Ectodermal cell (in vitro differentiated cells): Measurements from ENCODE around the gene PNKP.
A peak's percentile ranks its signal among the peaks of the same experiment; 100 is the strongest.

Experiments used
- H3K27ac ChIP-seq: 2 replicates; pipeline ENCODE4 v1.7.0; 2013; ENCODE audit warnings: mild to moderate bottlenecking, low read depth, low read length; ENCODE audit not compliant: insufficient read depth, poor library complexity, severe bottlenecking
- H3K27me3 ChIP-seq: 2 replicates; pipeline ENCODE4 v1.7.0; 2013; ENCODE audit warnings: mild to moderate bottlenecking, low read length; ENCODE audit not compliant: insufficient read depth, control insufficient read depth, poor library complexity, severe bottlenecking
- H3K36me3 ChIP-seq: one replicate; pipeline ENCODE4 v1.7.0; 2013; ENCODE audit warnings: low read length; ENCODE audit not compliant: control insufficient read depth, insufficient read depth
- H3K4me1 ChIP-seq: one replicate; pipeline ENCODE4 v1.7.0; 2013; ENCODE audit warnings: low read length; ENCODE audit not compliant: control insufficient read depth, insufficient read depth
- H3K4me3 ChIP-seq: 2 replicates; pipeline ENCODE4 v1.7.0; 2013; ENCODE audit warnings: low read depth, low read length, control low read depth; ENCODE audit not compliant: insufficient read depth
- H3K9me3 ChIP-seq: 2 replicates; pipeline ENCODE4 v1.7.0; 2013; ENCODE audit warnings: mild to moderate bottlenecking, low read length, moderate library complexity; ENCODE audit not compliant: control insufficient read depth
- WGBS, 2 experiments: methylation state at CpG; one replicate each; pipeline ENCODE4 v1.1.7; 2013; ENCODE audit warnings: missing lambda C conversion rate in 2 of 2; 5-methylcytosine and 5-hydroxymethylcytosine counted together

Gene PNKP

DNA sequence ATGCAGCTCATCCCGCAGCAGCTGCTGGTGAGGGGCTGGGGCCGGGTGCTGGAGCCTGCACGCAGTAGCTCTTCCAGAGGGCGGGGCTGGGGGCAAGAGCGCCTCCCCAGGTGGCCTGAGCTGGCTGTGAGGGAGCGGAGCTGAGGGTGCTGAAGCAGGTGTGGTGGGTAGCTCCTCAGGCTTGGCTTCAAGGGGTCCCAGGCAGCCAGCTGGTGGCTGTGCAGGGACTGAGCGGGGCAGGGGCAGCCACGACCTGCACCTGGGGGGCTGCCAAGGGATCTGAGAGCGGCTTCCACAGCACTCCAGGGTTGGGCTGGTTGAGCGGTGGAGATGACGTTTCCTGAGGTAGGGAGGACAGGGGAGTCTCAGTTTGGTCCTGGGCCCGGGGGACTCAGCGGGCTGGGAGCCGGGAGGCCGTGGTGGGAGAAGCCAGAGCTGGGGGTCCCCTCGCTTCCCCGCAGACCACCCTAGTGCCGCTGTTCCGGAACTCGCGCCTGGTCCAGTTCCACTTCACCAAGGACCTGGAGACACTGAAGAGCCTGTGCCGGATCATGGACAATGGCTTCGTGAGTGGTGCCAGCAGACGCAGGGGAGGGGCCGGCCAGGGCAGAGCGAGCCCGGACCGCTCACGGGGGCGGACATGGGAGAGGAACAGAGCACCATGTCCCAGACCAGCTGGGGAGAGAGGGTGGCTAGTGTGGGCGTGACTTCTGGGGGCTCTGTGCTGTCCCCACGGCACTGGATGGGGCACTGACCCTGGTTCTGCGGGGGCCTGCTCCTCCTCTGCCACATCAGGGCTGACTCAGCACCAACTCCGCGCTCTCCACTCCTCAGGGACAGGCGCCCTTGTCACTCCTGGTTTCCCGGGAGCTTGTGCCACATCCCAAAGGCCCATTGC, 9.0 kb downstream of the PNKP start:
- peaks cover 66% of the 10 kb centered on the region for H3K36me3 ChIP-seq
- H3K4me1 ChIP-seq, result peaks cover 8% of the 10 kb centered on the region
- no peaks in the 10 kb centered on the region for H3K9me3 ChIP-seq
- no peaks in the 10 kb centered on the region for H3K27me3 ChIP-seq
- H3K27ac ChIP-seq, result peak overlapping the region; percentile 8
- 95% methylated on average over 37 of the region's 37 CpGs for WGBS, 2 experiments
- no peak overlapping the region for H3K4me3 ChIP-seq

DNA sequence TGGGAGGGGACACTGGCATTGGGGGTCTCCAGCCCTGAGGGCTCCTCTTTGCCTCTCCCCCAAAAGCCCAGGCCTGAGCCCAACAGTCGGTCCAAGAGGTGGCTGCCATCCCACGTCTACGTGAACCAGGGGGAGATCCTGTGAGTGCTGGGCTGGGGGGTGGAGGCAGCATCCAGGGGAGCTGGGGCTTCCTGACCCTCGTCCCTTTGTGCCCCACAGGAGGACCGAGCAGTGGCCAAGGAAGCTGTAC, 9.6 kb downstream of the PNKP start:
- Histone ChIP-seq H3K27me3 (no peaks in the 10 kb centered on the region), H3K9me3 (no peaks in the 10 kb centered on the region), H3K27ac (peak overlapping the region; percentile 8), H3K4me3 (no peak overlapping the region), H3K4me1 (peaks cover 13% of the 10 kb centered on the region), H3K36me3 (peaks cover 62% of the 10 kb centered on the region)
- WGBS, 2 experiments, result 92 to 94% methylated on average over 5 of the region's 5 CpGs

DNA sequence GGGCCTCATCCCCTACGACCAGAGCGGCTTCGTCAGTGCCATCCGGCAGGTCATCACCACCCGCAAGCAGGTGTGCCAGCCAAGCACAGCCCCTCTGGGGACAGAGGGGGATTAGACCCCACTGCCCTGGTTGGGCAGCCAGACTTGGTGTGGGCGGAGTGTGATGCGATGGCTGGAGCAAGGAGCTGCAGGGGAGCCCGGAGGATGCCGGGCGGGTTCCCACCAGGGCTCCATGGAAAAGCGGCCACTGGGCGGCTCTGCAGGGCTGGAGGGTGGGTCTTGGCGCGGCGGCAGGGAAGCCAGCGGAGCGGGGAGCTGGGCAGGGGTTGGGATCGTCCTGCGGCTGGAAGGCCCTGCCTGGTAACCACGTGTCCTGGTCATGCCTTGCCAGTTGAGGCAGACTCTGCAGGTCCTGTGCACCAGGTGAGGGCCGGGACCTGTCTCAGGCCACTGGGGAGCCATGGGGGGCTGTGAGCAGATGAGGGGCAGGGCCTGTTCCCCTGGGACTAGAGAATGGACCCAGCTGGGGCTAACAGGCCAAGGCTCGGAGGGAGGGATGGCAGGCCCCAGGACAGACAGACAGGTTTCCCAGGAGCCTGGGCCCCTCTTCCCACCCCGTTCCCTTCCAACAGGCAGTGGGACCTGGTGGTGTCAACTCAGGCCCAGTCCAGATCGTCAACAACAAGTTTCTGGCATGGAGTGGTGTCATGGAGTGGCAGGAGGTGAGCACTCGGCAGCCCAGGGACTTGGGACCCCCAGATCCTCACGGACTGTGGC, 10.1 kb downstream of the PNKP start:
- H3K36me3 ChIP-seq, result peaks cover 62% of the 10 kb centered on the region
- no peaks in the 10 kb centered on the region for H3K9me3 ChIP-seq
- H3K4me1 ChIP-seq, result peaks cover 19% of the 10 kb centered on the region
- H3K27ac ChIP-seq, result no peak overlapping the region
- WGBS, 2 experiments, result 95% methylated on average over 26 of the region's 26 CpGs
- H3K4me3 ChIP-seq, result no peak overlapping the region
- no peaks in the 10 kb centered on the region for H3K27me3 ChIP-seq

DNA sequence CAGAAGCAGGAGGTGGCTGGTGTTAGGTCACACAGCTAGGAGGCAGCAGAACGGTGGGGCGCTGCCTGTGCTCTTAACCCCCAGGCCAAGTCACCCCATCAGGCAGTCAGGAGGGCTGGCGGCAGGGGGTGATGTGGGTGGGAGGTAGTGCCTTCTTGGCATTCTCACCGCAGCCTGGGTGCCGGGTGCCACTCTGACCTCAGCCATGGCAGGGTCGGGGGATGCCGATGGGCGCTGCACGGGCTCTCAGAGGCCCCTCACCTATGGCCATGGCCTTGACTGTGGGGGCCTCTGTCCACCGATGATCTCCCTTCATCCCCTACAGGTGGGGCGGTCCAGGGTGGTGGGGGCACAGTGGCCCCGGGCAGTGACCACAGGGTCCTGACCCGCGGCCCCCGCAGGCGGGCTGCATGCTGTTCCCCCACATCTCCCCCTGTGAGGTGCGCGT, 10.8 kb downstream of the PNKP start:
- peaks cover 58% of the 10 kb centered on the region for H3K36me3 ChIP-seq
- H3K4me1 ChIP-seq, result peaks cover 20% of the 10 kb centered on the region
- H3K27ac ChIP-seq, result no peak overlapping the region
- no peaks in the 10 kb centered on the region for H3K9me3 ChIP-seq
- no peak overlapping the region for H3K4me3 ChIP-seq
- no peaks in the 10 kb centered on the region for H3K27me3 ChIP-seq
- 96 to 97% methylated on average over 18 of the region's 18 CpGs for WGBS, 2 experiments

DNA sequence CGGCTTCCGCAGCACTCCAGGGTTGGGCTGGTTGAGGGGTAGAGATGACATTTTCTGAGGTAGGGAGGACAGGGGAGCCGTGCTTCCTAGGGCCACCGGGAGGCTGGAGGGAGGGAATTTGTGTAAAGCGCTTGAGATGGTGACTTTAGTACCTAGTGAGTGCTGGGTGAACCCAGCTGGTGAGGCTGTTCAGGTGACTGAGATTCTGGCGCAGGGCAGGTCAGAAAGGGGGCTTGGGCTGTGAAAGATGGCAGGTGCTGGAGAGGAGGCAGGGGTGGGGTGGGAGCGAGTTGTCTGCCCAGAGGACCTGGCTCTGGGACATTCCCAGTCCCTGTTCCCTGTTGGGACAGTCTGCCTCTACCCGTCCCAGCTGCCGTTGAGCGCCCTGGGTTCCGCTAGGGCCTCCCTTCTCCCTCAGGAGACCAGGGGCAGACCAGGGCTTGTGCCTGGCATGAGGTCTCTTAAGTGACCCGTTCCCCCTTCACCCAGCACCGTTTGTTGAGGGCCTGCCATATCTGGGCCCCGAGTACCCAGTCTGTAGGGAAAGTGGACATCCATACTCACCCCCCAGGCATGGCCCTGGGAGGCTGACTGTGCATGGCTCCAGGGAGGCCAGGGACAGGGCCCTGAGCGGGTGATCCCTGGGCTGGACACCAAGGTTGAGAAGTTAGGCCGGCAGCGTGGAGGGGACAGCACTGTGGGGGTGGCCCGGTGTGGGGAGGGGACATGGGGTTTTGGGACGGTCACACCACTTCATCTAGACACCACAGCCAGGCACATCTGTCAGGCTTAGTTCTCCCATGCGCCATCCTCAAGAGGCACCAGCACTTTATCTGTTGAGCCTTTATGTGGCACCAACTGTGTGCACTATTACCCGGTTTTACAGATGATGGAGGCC, 11.5 kb downstream of the PNKP start:
- H3K36me3 ChIP-seq, result peaks cover 52% of the 10 kb centered on the region
- WGBS, 2 experiments, result 94 to 96% methylated on average over 21 of the region's 21 CpGs

DNA sequence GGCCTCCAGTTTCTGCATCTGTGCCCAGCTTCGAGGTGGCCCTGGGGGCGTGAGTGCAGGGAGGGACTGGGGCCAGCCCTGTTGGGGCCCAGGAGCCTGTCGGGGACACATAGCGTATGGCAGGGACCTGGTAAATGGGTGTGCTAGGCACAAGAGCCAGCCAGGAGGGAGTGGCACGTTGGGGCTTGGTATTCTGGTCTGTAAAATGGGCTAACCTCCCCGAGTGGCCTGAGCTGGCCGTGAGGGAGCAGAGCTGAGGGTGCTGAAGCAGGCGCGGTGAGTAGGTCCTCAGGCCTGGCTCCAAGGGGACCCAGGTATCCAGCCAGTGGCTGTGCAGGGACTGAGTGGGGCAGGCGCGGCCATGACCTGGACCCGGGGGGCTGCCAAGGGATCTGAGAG, 12.1 kb downstream of the PNKP start:
- H3K27me3 ChIP-seq, result no peaks in the 10 kb centered on the region
- peaks cover 48% of the 10 kb centered on the region for H3K36me3 ChIP-seq
- peaks cover 20% of the 10 kb centered on the region for H3K4me1 ChIP-seq
- WGBS, 2 experiments, result 95 to 96% methylated on average over 12 of the region's 12 CpGs
- no peaks in the 10 kb centered on the region for H3K9me3 ChIP-seq
- H3K4me3 ChIP-seq, result no peak overlapping the region
- H3K27ac ChIP-seq, result no peak overlapping the region

More for the DNA sequence above, 11.5 kb downstream of the PNKP start:
- H3K9me3 ChIP-seq, result no peaks in the 10 kb centered on the region
- H3K4me1 ChIP-seq, result peaks cover 20% of the 10 kb centered on the region
- H3K27ac ChIP-seq, result no peak overlapping the region
- H3K27me3 ChIP-seq, result no peaks in the 10 kb centered on the region
- no peak overlapping the region for H3K4me3 ChIP-seq

DNA sequence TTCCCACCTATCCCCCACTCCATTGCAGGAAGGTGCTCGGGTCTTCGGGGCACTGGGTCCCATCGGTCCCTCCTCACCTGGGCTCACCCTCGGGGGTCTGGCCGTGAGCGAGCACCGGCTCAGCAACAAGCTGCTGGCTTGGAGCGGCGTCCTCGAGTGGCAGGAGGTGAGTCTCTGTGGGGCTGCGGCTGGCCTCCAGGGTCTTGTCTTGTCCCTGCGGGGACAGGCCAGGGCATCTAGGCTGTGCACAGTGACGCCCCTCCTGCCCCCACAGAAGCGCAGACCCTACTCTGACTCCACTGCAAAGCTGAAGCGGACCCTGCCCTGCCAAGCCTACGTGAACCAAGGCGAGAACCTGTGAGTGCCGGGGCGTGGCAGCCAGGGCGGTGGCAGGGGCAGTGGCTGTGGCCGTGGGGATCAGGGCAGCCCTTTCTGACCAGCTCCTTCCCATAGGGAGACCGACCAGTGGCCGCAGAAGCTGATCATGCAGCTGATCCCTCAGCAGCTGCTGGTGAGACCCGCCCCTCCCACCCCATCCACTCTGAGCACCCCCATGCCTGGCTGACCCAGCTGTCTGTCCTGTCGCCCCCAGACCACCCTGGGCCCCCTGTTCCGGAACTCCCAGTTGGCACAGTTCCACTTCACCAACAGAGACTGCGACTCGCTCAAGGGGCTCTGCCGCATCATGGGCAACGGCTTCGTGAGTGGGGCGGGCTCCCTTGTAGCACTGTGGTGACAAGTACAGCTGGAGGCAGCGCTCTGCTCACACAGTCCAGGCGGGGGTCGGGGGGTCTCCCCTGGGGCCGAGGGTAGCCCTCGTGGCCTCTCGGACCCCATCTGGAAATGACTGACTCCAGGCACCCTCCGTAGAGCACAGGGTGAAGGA, 12.8 kb downstream of the PNKP start:
- 95 to 96% methylated on average over 39 of the region's 39 CpGs for WGBS, 2 experiments
- Histone ChIP-seq H3K36me3 (peaks cover 46% of the 10 kb centered on the region), H3K27me3 (no peaks in the 10 kb centered on the region), H3K9me3 (no peaks in the 10 kb centered on the region), H3K27ac (no peak overlapping the region), H3K4me1 (peaks cover 24% of the 10 kb centered on the region), H3K4me3 (no peak overlapping the region)

DNA sequence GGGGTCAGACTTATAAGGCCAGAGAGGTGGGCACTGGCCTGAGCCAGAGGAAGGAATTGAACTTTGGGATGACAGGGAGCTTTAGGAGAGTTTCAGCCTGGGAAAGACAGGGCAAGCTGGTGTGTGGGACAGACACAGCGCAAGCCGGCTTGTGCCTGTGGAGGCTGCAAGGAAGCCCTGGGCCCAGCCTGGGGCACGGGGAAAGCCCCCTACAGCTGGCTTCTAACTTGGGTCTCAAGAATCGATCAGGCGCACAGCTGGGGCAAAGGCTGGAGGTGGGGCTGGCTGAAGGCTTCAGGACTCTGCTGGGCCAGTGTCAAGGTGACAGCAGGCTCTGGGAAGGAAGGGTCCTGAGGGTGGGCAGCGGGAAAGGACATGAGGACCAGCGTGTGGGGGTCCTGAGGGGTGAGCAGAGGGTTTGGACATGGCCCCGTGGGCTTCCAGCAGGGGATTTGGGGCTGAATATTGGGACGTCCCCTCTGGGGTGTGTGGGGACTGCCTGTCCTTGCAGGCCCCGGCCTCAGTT, 13.5 kb downstream of the PNKP start:
- H3K27ac ChIP-seq, result no peak overlapping the region
- 93 to 94% methylated on average over 10 of the region's 10 CpGs for WGBS, 2 experiments
- peaks cover 44% of the 10 kb centered on the region for H3K36me3 ChIP-seq
- no peaks in the 10 kb centered on the region for H3K27me3 ChIP-seq
- no peak overlapping the region for H3K4me3 ChIP-seq
- peaks cover 24% of the 10 kb centered on the region for H3K4me1 ChIP-seq
- no peaks in the 10 kb centered on the region for H3K9me3 ChIP-seq

DNA sequence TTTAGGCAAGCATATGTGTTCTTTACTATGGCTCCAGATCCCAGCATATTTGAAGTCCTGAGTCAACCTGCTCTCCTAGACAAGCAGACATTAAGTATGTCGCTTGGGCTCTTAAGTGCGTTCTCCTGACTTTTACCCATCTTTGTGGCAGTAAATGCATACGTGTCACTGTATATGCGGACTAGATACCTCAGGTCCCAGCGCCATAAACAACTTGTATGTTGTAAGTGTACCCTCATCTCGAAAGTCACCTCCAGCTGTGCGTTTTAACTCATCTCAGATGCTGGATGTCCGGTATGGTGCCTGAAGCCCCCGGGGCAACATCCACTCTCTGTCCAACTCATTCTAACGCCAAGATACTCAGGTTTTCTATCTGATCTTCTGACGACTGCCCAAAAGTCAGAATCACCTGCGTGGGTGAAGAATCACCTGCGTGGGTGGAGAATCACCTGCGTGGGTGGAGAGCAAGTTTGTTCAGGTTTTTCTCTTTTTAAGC, 14.7 kb downstream of the PNKP start:
- Histone ChIP-seq H3K27ac (no peak overlapping the region), H3K4me3 (peak overlapping the region; percentile 62), H3K36me3 (peaks cover 33% of the 10 kb centered on the region), H3K27me3 (no peaks in the 10 kb centered on the region), H3K4me1 (peaks cover 24% of the 10 kb centered on the region), H3K9me3 (no peaks in the 10 kb centered on the region)
- WGBS, 2 experiments, result 92% methylated on average over 14 of the region's 14 CpGs
